Endothelial cell of umbilical vein (primary cell): ENCODE measurements around the gene ZNF496. TPM values are rescaled to one million over a fixed set of nuclear protein-coding genes. Genes with fewer than 3 reads are reported as not detected.

Experiments
- BruUV-seq: library from RNA; stranded (reverse); fragments of 400-500 nt; replicated peaks from 2 replicates; lab custom pipeline; 2021; lab: Mats Ljungman, UMichigan
- CTCF ChIA-PET: fragments of 300-600, 350-600 bp; sonication (Branson Sonifier 250); formaldehyde crosslinking; loops from one replicate; lab custom pipeline; 2021; ENCODE audit warnings: antibody characterized with exemption, inconsistent platforms; lab: Charles Lee
- POLR2A ChIA-PET: fragments of 300-600, 350-600 bp; sonication (Branson Sonifier 250); formaldehyde crosslinking; loops from one replicate; lab custom pipeline; 2021; ENCODE audit warnings: antibody characterized with exemption, inconsistent platforms; lab: Charles Lee
- DNase-seq: peaks from one replicate; pipeline ENCODE4 v3.0.0-alpha.2; 2011; ENCODE audit warnings: low read depth, low spot score
- FAIRE-seq: peaks from 2 replicates; lab custom pipeline; 2011; peaks lifted over from hg19 to GRCh38; lab: Jason Lieb, UNC
- H2AFZ ChIP-seq: 2 replicates; pipeline ENCODE4 v1.6.0; 2012; ENCODE audit warnings: low read depth, low read length, control low read depth, inconsistent platforms
- H3K27ac ChIP-seq: 2 replicates; pipeline ENCODE4 v1.5.1; 2011; ENCODE audit warnings: low read depth, mild to moderate bottlenecking, control low read depth, low read length, moderate library complexity; ENCODE audit not compliant: insufficient read depth
- H3K27me3 ChIP-seq, 2 experiments: 2 replicates each; pipeline versions ENCODE4 v1.6.0 to v1.6.1; 2011; ENCODE audit warnings: low read length in 2 of 2, mixed read lengths in 1 of 2; ENCODE audit not compliant: control insufficient read depth in 2 of 2, insufficient read depth in 2 of 2
- H3K36me3 ChIP-seq, 2 experiments: 2 replicates in 1 of 2; 3 replicates in 1 of 2; pipeline ENCODE4 v1.5.1; 2011; ENCODE audit warnings: low read length in 2 of 2, mild to moderate bottlenecking in 1 of 2, moderate library complexity in 1 of 2; ENCODE audit not compliant: control insufficient read depth in 2 of 2, insufficient read depth in 2 of 2; ENCODE audit errors: extremely low read depth in 1 of 2
- H3K4me1 ChIP-seq: 3 replicates; pipeline ENCODE4 v1.5.1; 2011; ENCODE audit warnings: mild to moderate bottlenecking, low read length; ENCODE audit not compliant: control insufficient read depth, insufficient read depth; ENCODE audit errors: extremely low read depth
- H3K4me2 ChIP-seq: 2 replicates; pipeline ENCODE4 v1.6.1; 2011; ENCODE audit warnings: low read length, control low read depth, mixed read lengths; ENCODE audit not compliant: insufficient read depth
- H3K4me3 ChIP-seq, 3 experiments: fragments of 200-600 bp in 1 of 3; sonication (generic), shearing (Covaris generic) in 1 of 3; replicated peaks in 1 of 3; 2 replicates each; pipeline ENCODE4 v1.5.1; 2011 to 2016; ENCODE audit warnings: control low read depth in 3 of 3, low read length in 3 of 3, mild to moderate bottlenecking in 2 of 3, inconsistent platforms in 1 of 3, low read depth in 1 of 3, moderate library complexity in 1 of 3; ENCODE audit not compliant: insufficient read depth in 1 of 3
- H3K79me2 ChIP-seq: 2 replicates; pipeline ENCODE4 v1.6.0; 2012; ENCODE audit warnings: low read length, inconsistent platforms; ENCODE audit not compliant: control insufficient read depth, insufficient read depth
- H3K9ac ChIP-seq: replicated peaks from 2 replicates; pipeline ENCODE3; 2011; ENCODE audit warnings: low read length, control low read depth; ENCODE audit not compliant: insufficient read depth; ENCODE audit errors: extremely low read depth
- H3K9me1 ChIP-seq: replicated peaks from 3 replicates; pipeline ENCODE4 v1.6.0; 2011; ENCODE audit warnings: mild to moderate bottlenecking, low read length; ENCODE audit not compliant: control insufficient read depth, insufficient read depth; ENCODE audit errors: extremely low read depth
- H3K9me3 ChIP-seq: replicated peaks from 2 replicates; pipeline ENCODE4 v1.5.1; 2012; ENCODE audit warnings: low read length, inconsistent platforms; ENCODE audit not compliant: control insufficient read depth, insufficient read depth
- H4K20me1 ChIP-seq: replicated peaks from 2 replicates; pipeline ENCODE3; 2011; ENCODE audit warnings: mild to moderate bottlenecking, low read length; ENCODE audit not compliant: control insufficient read depth, insufficient read depth; ENCODE audit errors: extremely low read depth
- CTCF ChIP-seq, 2 donors: IDR thresholded peaks; 1 replicate in 1 of 2; 2 replicates in 1 of 2; pipeline ENCODE4 v1.5.1; 2011; ENCODE audit warnings: low read length in 2 of 2, mild to moderate bottlenecking in 2 of 2, moderate library complexity in 2 of 2, control low read depth in 1 of 2, inconsistent platforms in 1 of 2, low read depth in 1 of 2; ENCODE audit not compliant: insufficient read depth in 1 of 2; ENCODE audit errors: extremely low read depth in 1 of 2
- EZH2 ChIP-seq: IDR thresholded peaks from 2 replicates; pipeline ENCODE4 v1.6.1; 2012; ENCODE audit warnings: borderline replicate concordance, low read depth, mild to moderate bottlenecking, moderate library complexity, low read length, inconsistent platforms; ENCODE audit not compliant: severe bottlenecking
- FOS ChIP-seq: IDR thresholded peaks from 2 replicates; pipeline ENCODE4 v1.6.1; 2011; ENCODE audit warnings: mild to moderate bottlenecking, low read length, moderate library complexity, borderline replicate concordance; ENCODE audit not compliant: insufficient read depth
- JUN ChIP-seq: IDR thresholded peaks from 2 replicates; pipeline ENCODE4 v1.6.1; 2011; ENCODE audit warnings: borderline replicate concordance, low read depth; ENCODE audit not compliant: insufficient read length, insufficient read depth
- MYC ChIP-seq: IDR thresholded peaks from one replicate; pipeline ENCODE4 v1.6.1; 2011; ENCODE audit warnings: mild to moderate bottlenecking, low read depth, low read length
- POLR2A ChIP-seq: IDR thresholded peaks from 2 replicates; pipeline ENCODE4 v1.6.1; 2012; ENCODE audit warnings: low read depth, mild to moderate bottlenecking, control low read depth, low read length
- POLR2AphosphoS5 ChIP-seq: IDR thresholded peaks from 2 replicates; pipeline ENCODE4 v1.6.1; 2012; ENCODE audit warnings: low read depth, mild to moderate bottlenecking, control low read depth, low read length, moderate library complexity; ENCODE audit not compliant: insufficient read depth
- dilution Hi-C: fragments of 300-500 bp; cut with MboI; formaldehyde crosslinking; loops from one replicate; pipeline ENCODE4 v1.15.0; 2019; ENCODE audit warnings: low sequenced_read_pairs; ENCODE audit not compliant: extremely low pct_ligation_motif_present
- intact Hi-C: fragments of 100-400 bp; cut with micrococcal nuclease; formaldehyde crosslinking; loops from one replicate; pipeline ENCODE4 v1.10.0; 2022
- polyA plus RNA-seq, 4 experiments: library from polyadenylated mRNA; depleted of rRNA in 3 of 4; stranded (reverse) in 3 of 4; unstranded in 1 of 4; fragments of >200 nt; gene quantifications; 2 replicates each; pipeline versions ENCODE4 v1.2.1 to v1.2.3, GENCODE V29; 2011 to 2012; ENCODE audit warnings: missing spikeins in 1 of 4
- total RNA-seq: library from RNA; stranded (reverse); gene quantifications from 2 replicates; pipeline ENCODE4 v1.2.3, GENCODE V29; 2021
- TF ChIP-seq, protein P1 (sequence below): IDR thresholded peaks from 2 replicates; pipeline ENCODE4 v1.6.1; 2011; ENCODE audit not compliant: insufficient read depth, insufficient read length

Gene ZNF496
- total and polyA plus RNA-seq, 2 donors (not counting 3 experiments of a cell fraction or from before 2014, with no cell fraction given) = 22.4 to 46.0 TPM

DNA sequence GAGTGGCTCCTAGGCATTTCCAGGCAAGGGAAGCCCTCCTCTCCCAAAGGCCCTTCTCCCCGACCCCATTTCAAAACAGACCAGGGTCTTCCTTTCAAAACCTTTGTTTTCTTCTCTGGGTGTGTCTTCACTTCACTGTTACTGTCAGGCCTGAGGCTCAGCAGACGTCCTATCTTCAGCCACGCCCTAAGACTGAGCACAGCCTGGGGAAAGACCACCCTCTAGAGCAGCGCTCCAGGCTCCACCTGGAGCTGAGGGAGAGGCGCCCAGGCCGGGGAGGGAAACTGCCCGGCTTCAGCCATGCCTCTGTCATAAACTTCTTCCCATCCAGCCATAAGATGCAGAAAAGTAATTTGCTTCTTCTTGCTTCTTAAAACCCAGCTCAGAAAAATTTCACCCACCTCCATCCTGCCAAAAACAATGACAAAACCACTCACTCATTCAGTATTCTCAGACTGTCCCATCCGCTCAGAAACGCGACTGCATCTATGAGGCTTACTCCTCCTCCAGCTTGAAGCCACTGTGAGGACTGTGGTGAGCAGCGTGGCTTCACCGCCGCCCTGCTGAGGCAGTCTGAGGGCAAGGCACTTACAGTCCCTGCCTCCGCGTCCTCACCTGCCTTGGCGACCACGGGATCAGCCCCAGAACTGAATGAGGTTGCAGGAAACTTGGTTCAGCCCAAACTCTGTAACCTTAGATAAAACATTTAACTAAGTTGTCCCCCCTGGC is 39.7 kb downstream of the ZNF496 start:
- no TSS peak for BruUV-seq
- POLR2A ChIA-PET = no interaction called here
- FAIRE-seq = no peak

More for the DNA sequence above, 39.7 kb downstream of the ZNF496 start:
- intact Hi-C loops (no loop called here), dilution Hi-C loops (no loop called here)
- Histone ChIP-seq H3K79me2 (no peaks in the 10 kb centered on the region), H3K4me1 (no peaks in the 10 kb centered on the region), H3K36me3 (no peaks in the 10 kb centered on the region), H3K9me3 (no peaks in the 10 kb centered on the region), H2AFZ (no peak overlapping the region), H3K27me3 (no peaks in the 10 kb centered on the region), H3K4me3 (no peak overlapping the region), H3K9ac (no peak overlapping the region), H3K27ac (no peak overlapping the region), H4K20me1 (no peaks in the 10 kb centered on the region), H3K9me1 (no peaks in the 10 kb centered on the region), H3K4me2 (no peak overlapping the region)
- CTCF ChIA-PET = no interaction called here
- TF ChIP-seq JUN = no peak
- TF ChIP-seq POLR2A = no peak
- TF ChIP-seq EZH2 = no peak
- TF ChIP-seq, protein P1, sequence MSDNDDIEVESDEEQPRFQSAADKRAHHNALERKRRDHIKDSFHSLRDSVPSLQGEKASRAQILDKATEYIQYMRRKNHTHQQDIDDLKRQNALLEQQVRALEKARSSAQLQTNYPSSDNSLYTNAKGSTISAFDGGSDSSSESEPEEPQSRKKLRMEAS = no peak
- no peak for TF ChIP-seq FOS
- no peak for TF ChIP-seq MYC
- no peak for TF ChIP-seq CTCF (IDR thresholded peaks at IDR 0.05; ENCODE audit: extremely low read depth in 1 of 2, insufficient read depth in 1 of 2, low read depth in 1 of 2, low read length in 2 of 2)
- TF ChIP-seq POLR2AphosphoS5 = no peak
- no peak for DNase-seq
